ENCODE measurements around the gene BCKDHA.

- TF ChIP-seq CTCF (IDR thresholded peaks at IDR 0.05): no peak
- no peak for TF ChIP-seq POLR2AphosphoS5 (IDR thresholded peaks at IDR 0.05)
Measured at GRCh38 chr19:41372501-41372900, 25.1 kb upstream of the BCKDHA start.
